Measurements from ENCODE around the gene ZC3H12A.

The ZC3H12A gene

GRCh38 chr1:37474046-37474696 lies at the start of gene ZC3H12A:
Gene ZC3H12A, plus strand, starts transcription at chr1:37474580. Its CDS starts 917 bp downstream, at chr1:37475497.
- peak; percentile 94 for DNase-seq

DNA sequence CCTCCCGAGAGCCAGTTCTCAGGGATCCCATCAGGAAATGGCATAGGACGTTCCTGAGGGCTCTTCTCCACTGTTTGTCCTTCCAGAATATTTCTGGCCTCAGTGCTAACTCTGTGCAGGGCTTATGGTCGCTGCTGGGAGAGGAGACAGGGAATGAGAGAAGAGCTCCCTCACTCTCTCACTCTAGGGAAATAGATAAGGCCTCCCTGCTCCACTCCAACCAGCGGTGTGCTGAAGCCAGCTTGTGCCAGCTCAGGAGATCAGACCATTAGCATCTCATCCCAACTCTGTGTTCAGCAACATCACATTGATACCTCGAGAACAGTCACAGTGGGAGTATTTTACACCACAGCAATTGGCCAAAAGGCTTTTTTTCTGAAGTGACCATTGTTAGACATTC lies 49.2 kb upstream of the ZC3H12A start:
- DNase-seq = no peak

DNA sequence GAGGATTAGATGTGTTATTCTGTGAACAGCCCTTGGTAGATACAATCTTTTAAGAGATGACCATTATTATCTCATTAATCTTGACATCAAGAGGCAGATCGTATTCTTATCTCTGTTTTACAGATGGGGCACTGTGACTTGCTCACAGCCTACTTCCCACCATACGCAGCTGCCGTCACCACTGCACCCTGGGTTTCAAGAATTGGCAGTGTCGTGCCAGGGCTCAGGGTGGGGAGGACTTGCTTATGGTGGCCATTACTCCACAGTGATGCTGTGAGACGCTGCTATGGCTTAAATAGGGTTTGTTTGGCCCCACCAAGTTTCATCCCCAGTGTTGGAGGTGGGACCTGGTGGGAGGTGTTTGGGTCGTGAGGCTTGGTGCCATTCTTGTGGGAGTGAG lies 45.4 kb upstream of the ZC3H12A start:
- no peak for DNase-seq

DNA sequence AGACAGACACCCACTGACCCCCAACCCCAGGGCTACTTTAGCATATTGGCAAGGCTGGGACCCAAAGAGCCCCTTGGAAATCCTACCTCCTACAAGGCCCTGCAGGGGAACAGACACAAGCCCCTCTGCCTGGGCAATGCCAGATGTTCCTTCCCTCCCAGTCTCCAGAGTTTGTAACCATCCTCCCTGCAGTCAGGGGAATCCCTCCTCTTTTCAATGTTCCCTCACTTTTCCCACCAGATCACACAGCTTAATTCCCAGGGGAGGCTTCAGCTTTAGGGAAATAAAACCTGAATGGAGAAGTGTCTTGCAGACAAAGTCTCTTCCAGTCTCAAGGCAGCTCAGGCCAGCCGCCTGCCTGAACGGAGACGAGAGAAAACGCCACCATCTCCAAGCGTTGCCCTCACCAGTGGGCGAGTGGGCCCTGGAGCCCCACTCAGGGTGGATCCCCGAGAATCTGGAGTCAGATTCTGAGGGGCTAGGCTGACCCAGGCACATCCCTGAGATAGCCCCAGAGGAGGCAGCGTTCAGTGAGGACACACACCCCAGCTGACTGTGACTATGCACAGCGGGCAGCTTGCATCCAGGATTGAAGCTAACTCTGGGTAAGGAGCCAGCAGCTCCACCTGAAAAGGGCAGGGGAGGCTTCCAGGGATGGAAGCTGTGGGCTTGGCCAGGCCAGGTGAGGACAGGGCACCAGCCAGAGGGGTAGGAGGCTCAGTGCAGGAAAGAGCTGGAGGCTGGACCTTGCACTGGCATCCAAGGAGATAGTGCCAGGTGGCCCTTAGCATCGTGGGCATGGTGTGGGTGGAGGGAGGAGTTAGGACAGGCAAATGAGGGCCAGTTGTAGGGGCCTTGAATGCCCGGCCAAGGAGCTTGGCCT lies 44.0 kb upstream of the ZC3H12A start:
- no peak for DNase-seq

DNA sequence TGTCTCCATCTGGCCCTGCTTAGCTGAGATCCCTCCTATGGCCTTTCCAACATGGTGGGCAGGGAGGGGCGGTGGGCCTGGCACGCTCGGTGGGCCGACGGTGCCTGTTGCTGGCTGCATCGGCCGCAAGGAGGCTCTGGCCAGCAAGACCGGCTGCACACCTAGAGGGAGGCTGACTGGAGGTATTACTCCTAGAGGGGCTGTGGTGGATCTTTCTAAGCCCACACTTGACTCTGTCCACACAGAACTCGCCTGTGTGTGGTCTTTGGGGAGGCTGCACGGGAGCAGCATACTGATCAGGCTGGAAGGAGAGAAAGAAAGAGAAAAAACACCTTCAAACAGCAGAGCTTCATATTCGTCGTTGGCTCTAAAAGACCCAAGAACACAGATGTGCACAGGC lies 41.7 kb upstream of the ZC3H12A start:
- no peak for DNase-seq

GRCh38 chr1:37433171-37433570 lies 41.2 kb upstream of the ZC3H12A start:
- DNase-seq = no peak

- DNase-seq = peak; percentile 78
Observed at GRCh38 chr1:37434292-37435225, 39.8 kb upstream of the ZC3H12A start.

DNA sequence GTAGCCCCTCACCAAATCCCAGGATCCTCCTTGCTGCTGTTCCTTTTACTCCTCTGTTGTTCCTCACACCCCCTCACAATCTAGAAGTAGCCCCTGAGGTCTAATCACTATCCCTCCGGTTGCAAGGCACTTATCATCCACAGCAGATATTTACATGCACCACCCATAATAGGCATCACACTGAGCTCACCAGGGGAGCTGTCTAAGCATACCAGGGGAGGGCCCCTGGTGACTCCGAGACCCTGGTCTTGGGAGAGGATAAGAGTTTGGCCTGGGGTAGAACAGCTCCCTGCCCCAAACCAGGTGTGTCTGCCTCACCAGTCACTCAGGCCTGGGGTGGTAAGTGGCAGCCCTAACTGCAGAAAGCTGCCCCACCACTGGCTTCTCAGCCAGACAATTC lies 37.3 kb upstream of the ZC3H12A start:
- DNase-seq = no peak

DNA sequence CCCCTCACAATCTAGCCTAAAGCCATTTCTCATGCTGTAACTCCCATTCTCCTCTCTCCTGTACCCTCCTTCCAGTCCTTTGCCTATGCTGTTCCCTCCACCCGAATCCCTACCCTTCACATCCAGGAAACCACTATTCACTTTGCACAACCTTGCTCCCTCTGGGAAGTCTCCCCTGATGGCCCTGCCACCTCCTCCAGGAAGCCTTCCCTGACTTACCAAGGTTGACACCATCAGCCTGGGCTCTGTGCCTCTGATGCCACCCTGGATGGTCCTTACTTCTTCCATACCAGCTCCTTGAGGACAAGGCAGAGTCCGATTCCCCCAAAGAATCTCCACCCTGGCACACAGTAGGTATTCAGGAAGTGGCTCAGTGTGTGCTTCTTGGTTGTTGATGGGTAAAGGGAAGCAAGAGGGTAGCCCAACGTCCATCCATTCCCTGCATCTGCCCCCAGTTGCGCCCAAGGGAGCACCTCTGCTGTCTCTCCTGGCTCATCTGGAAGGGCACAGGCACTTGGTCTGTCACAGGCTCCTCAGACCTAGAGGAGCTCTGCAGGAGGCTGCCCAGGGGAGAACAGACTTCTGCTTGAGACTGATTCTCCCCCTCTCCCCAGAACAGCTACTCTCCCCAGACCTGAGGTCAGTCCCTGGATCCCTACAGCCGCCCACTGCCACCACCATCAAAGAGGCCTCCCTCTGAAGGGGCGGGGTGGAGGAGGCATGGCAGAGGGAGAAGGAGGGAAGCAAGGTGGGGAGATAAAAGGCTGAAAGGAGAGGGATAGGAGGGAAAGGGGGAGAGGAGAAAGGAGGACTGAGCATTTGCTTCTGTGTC lies 36.1 kb upstream of the ZC3H12A start:
- no peak for DNase-seq

- no peak for DNase-seq
Observed at GRCh38 chr1:37438869-37439343, 35.5 kb upstream of the ZC3H12A start.

DNA sequence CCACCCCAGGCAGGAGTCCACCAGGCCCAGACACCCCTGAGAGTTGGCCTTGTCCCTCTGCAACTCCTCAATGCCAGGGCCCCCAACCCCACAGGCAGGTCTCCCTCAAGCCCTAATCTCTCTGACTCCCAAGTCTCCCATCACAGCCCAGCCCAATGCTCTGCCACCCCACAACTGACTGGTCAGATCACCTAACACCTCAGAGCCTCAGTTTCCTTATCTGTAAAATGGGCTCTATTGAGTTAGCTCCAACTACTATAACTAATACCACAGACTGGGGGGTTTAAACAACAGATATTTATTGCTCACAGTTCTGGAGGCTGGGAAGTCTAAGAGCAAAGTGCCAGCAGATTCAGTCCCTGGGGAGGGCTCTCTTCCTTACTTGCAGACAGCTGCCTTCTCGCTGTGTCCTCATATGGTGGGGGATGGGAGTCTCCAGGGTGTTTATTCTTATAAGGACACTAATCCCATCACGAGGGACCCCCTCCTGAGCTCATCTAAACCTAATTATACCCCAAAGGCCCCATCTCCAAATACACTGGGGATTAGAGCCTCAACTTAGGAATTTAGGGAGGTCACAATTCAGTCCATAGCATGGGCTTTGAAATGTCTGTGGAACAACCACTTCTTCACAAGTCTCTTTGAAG lies 34.9 kb upstream of the ZC3H12A start:
- DNase-seq = no peak

DNA sequence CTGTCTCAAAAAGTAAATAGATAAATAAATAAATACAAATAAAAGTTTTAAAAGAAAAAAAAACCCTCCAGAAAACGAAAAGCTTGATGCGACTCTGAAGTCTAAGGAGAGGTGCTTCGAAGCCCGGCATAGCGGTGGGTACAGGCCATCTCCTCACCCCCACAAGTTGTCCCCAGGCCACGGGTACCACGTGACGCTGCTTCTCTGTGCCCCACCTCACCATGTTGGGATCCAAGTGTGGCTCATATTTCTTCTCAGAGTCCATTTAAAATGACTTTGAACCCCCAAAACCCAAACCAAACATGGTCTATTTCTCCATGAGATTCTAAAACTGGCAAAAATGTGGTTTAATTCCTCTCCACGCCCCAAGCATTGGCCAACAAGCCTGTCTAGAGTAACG lies 32.9 kb upstream of the ZC3H12A start:
- no peak for DNase-seq

DNA sequence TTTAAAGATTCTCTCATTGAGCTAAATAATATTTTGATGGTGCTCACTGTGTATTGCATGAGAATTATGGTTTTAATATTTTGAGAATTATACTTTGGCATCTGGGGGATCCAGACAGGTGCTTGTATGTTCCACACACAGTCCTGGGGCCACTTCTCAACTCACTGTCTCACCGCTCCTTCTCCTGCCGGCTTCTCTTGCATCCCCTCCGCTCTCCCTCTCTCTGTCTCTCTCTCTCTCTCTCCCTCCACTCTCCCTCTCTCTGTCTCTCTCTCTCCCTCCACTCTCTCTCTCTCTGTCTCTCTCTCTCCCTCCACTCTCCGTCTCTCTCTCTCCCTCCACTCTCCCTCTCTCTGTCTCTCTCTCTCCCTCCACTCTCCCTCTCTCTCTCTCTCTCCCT lies 32.2 kb upstream of the ZC3H12A start:
- DNase-seq = no peak

- DNase-seq = no peak
Observed at GRCh38 chr1:37442644-37443043, 31.7 kb upstream of the ZC3H12A start.

GRCh38 chr1:37446874-37447273 lies 27.5 kb upstream of the ZC3H12A start:
- DNase-seq = no peak

DNA sequence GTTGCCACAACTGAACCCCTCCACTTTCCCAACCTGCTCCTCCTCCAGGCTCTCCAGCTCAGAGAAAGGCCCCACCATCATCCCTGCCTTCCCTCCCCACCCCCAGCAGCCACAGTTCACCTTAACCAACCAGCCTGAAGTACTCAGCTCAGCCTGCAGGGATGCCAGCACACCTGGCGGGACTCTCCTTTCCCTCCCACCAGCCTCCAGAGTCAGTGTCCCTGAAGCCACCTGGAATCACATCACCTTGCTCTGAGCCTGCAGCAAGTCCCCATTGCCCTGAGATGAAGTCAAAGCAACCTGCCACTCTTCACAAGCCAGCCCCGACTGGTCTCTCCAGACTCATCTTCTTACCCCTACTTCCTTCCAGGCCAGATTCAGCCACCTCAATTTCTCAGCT lies 26.2 kb upstream of the ZC3H12A start:
- no peak for DNase-seq

DNA sequence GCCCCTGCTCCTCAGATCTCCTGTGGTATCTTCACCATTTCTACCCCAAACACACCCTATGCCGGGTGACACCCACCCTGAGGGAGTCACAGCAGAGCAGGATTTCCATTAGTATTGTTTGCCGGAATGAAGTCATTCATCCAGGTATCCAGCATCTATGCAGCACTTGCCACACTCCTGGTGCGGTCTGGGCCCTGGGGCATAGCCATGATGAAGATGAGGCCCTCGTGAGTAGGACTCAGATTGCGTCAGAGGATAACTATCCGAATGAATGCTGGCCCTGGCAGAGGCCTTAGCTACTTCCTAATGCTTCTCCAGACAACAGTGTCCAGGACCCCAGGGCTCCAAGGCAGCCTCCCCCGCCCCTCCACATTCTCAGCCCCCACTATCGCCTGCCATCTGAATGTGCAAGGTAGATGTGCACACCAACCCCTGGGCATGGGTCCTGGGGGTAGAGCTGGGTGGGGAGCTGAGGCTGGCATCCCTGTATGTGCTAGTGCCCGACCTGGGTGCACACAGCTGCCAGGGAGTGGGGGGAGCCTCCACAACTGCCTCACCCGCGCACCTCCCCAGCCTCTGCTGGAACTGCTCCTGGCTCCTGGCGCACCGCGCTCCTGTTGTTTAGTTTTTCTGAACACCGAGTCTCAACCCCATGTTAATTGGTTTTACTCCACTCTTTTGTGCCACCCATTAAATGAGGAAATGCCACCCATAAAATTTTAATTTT lies 25.5 kb upstream of the ZC3H12A start:
- no peak for DNase-seq

DNA sequence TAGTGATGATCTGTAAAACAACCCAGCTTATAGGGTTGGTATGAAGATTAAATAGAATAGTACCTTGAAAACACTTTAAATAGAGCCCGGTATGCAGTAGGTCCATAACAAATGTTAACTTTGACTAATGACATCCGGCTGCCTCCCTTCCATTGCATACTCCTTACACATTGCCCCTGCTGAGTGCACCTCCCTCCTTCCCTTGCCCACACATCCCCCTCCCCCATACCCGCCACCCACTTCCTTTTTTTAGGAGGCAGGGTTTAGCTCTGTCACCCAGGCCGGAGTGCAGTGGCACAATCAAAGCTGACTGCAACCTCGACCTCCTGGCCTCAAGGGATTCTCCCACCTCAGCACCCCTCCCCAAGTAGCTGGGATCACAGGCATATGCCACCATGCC lies 24.4 kb upstream of the ZC3H12A start:
- peak; percentile 23 for DNase-seq

DNA sequence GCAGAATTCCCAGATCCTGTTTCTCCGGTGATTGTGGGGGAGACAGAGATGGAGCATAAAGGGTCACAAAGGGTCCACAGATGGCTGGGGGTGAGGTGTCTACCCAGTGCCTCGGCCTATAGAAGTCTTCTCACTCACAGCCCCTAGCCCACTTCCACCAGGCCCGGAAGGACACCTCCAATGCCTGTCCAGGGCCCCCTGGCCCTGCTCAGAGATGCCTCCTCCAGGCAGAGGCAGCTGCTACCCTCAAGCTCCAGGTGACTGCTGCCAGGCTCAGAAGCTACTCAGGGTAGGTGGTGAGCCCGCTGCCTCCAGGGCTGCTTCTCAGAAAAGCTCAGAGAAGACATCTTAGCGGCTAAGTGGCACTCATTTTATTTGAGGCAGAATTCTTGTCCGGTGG lies 22.0 kb upstream of the ZC3H12A start:
- DNase-seq = no peak

DNA sequence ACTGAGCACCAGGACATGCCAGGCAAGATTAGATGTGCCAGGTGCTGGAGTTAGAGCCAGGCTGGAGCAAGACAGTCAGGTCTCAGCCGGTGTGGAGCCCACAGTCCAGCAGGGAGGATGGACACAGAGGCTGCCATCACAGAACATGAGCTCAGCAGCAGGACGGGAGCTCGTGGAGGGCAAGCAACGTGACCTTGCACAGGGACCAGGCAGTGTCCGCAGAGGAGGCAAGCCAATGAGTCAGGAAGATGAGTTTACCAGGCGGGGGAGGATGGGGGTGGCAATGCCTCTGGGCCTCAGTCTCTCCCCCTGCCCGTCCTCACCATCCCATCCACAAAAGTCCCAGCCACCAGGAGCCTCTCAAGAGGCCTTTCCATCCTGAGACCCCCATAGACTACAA lies 20.7 kb upstream of the ZC3H12A start:
- DNase-seq = no peak

- no peak for DNase-seq
Observed at GRCh38 chr1:37455516-37455915, 18.9 kb upstream of the ZC3H12A start.

Data from stimulated activated CD4-positive, alpha-beta T cell treated with anti-CD3 and anti-CD28 coated beads, Interleukin-4, amount 100 ng/mL, for 1 hour (primary cell).